Neural progenitor cell (in vitro differentiated cells): ENCODE results near the gene CD2AP.

ENCODE experiments used
- CTCF ChIP-seq: fragments of 200-600 bp; sonication (generic); IDR thresholded peaks from 2 replicates; pipeline ENCODE4 v1.5.1; 2017; ENCODE audit warnings: antibody characterized with exemption, mild to moderate bottlenecking
- EZH2phosphoT487 ChIP-seq: fragments of 200-600 bp; sonication (generic); IDR thresholded peaks from 2 replicates; pipeline ENCODE4 v1.6.1; 2017; ENCODE audit warnings: antibody characterized with exemption

DNA sequence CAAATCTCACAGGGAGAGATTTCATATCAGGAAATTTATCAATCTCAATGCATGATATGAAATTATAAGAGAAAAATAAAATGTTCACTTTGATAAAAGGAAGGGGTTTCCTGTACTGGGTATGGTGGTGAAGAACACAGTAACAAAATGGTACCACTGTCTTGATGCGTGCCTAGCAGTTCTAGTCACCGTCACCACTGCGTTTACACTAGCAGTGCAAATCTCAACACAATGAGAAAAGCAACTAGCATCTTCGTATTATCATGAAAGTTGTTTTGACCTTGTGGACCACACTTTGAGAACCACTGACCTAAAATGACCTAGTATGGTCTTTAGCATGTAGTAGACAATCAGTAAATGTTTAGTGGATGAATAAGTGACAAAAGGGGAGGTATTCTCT lies 152.4 kb downstream of the CD2AP start:
- TF ChIP-seq CTCF (no peak), EZH2phosphoT487 (no peak)
